ENCODE data around the gene PIGZ. TPM values are rescaled to one million over a fixed set of nuclear protein-coding genes. Genes with fewer than 3 reads are reported as not detected.

Gene PIGZ
- total and polyA plus RNA-seq, 12 donors = 0.39 to 4.0 (median 2.1) TPM

DNA sequence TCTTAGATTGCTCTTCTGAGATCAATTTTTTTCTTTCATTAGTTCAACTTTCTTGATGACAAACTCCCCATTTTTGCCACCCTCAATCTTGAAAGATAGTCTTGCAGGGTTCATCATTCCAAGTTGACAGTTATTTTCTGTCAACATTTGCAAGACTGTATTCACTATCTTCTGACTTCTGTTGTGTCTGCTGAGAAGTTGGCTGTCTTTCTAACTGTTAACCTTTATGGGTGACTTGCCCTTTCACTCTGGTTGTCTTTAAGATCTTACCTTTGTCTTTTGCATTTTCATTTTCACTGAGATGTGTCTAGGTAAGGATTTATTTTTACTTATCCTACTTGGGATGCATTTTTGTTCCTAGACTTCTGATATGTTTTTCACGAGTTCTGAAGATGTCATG lies 14.6 kb upstream of the PIGZ start:
- Histone ChIP-seq H3K27me3 (peaks cover 8% of the 10 kb centered on the region), H3K36me3 (replicated peaks in 1 of 2) (no peaks in the 10 kb centered on the region), H3K9me3 (replicated peaks in 1 of 3) (no peaks in the 10 kb centered on the region), H3K4me3 (no peak overlapping the region), H3K27ac (no peak overlapping the region), H3K4me1 (replicated peaks in 1 of 2) (peaks cover 0 to 3% of the 10 kb centered on the region in 2 donors)
- DNase-seq = no peak
- 36 to 58% (median 43%) methylated on average over 1 of the region's 1 CpG for WGBS, 4 donors
- no peak for TF ChIP-seq POLR2A (IDR thresholded peaks at IDR 0.05)
- TF ChIP-seq, protein P1, sequence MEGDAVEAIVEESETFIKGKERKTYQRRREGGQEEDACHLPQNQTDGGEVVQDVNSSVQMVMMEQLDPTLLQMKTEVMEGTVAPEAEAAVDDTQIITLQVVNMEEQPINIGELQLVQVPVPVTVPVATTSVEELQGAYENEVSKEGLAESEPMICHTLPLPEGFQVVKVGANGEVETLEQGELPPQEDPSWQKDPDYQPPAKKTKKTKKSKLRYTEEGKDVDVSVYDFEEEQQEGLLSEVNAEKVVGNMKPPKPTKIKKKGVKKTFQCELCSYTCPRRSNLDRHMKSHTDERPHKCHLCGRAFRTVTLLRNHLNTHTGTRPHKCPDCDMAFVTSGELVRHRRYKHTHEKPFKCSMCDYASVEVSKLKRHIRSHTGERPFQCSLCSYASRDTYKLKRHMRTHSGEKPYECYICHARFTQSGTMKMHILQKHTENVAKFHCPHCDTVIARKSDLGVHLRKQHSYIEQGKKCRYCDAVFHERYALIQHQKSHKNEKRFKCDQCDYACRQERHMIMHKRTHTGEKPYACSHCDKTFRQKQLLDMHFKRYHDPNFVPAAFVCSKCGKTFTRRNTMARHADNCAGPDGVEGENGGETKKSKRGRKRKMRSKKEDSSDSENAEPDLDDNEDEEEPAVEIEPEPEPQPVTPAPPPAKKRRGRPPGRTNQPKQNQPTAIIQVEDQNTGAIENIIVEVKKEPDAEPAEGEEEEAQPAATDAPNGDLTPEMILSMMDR (IDR thresholded peaks at IDR 0.05) = no peak
- intact Hi-C loops (cut with DNase I) = no loop called here

DNA sequence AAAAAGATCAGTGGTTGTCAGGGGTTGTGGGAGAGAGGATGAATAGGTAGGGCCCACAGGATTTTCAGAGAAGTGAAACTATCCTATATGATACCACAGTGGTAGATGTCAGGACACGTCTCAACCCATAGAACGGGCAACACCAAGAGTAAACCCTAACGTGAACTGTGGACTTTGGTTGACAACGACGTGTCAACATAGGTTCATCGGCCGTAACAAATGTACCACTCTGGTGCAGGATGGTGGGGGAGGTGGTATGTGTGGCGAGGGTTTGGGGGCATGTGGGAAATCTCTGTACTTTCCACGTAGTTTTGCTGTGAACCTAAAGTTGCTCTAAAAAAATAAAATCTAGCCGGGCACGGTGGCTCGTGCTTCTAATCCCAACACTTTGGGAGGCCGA lies 13.0 kb upstream of the PIGZ start:
- no peak for DNase-seq
- TF ChIP-seq, protein P1 (IDR thresholded peaks at IDR 0.05) = no peak
- TF ChIP-seq POLR2A (IDR thresholded peaks at IDR 0.05) = no peak
- H3K27me3 ChIP-seq = peaks cover 8% of the 10 kb centered on the region
- WGBS, 4 donors = 90 to 93% (median 93%) methylated on average over 13 of the region's 13 CpGs
- intact Hi-C loops (cut with DNase I) = no loop called here
- peaks cover 0 to 3% of the 10 kb centered on the region in 2 donors for H3K4me1 ChIP-seq (replicated peaks in 1 of 2)
- H3K4me3 ChIP-seq = no peak overlapping the region
- H3K9me3 ChIP-seq (replicated peaks in 1 of 3) = no peaks in the 10 kb centered on the region
- H3K27ac ChIP-seq = no peak overlapping the region
- H3K36me3 ChIP-seq (replicated peaks in 1 of 2) = no peaks in the 10 kb centered on the region

DNA sequence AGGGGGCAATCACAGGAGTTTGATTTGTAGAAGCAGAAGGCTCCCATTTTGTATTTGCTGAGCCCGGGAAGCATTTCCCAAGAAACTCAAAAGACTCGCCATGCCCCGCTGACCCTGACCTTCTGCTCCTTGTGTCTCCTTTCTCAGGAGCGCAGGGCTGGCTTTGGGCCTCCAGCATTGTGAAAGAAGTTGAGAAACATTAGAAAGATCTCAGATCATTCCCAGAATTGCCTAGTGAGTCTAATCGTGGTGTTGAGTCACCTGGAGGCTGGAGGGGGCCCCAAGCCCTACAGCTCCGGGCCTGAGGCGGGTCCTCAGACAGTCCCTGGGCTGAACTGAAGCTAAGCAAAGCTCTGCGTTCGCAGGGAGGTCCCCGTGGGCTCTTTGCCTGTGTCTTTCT lies 10.9 kb upstream of the PIGZ start:
- Histone ChIP-seq H3K27ac (no peak overlapping the region), H3K36me3 (replicated peaks in 1 of 2) (no peaks in the 10 kb centered on the region), H3K27me3 (peaks cover 4% of the 10 kb centered on the region), H3K4me3 (no peak overlapping the region), H3K9me3 (replicated peaks in 1 of 3) (no peaks in the 10 kb centered on the region), H3K4me1 (replicated peaks in 1 of 2) (peaks cover 0 to 3% of the 10 kb centered on the region in 2 donors)
- TF ChIP-seq POLR2A (IDR thresholded peaks at IDR 0.05) = no peak
- TF ChIP-seq, protein P1 (IDR thresholded peaks at IDR 0.05) = no peak
- WGBS, 4 donors = 57 to 76% (median 66%) methylated on average over 9 to 10 of the region's 10 CpGs
- peak in 6 of 7 donors; percentile 44 to 82 (median 70) for DNase-seq
- intact Hi-C loops (cut with DNase I) = no loop called here

DNA sequence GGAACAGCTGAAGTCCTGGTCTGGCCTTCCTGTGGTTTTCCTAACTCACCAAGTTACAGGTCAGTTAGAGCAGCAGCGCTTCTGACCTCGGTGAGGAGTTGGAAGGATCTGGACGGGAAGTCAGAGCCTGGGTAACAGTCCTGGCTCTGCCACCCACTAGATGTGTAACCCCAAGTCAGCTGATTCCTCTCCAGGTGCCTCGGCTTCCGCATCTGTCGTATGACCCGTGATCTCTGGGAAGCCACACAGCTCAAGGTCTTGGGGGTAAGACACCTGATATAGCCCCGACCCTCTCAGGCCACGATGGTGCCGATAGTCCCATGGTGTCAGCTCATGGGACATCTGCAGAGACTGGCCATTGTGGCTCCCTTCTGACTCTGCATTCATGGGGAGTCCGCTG lies 8.3 kb upstream of the PIGZ start:
- H3K9me3 ChIP-seq (replicated peaks in 1 of 3) = no peaks in the 10 kb centered on the region
- no peak overlapping the region for H3K4me3 ChIP-seq
- no peak for TF ChIP-seq POLR2A (IDR thresholded peaks at IDR 0.05)
- TF ChIP-seq, protein P1 (IDR thresholded peaks at IDR 0.05) = no peak
- no peaks in the 10 kb centered on the region for H3K27me3 ChIP-seq
- H3K36me3 ChIP-seq (replicated peaks in 1 of 2) = no peaks in the 10 kb centered on the region
- intact Hi-C loops (cut with DNase I) = no loop called here
- peaks cover 0 to 3% of the 10 kb centered on the region in 2 donors for H3K4me1 ChIP-seq (replicated peaks in 1 of 2)
- WGBS, 4 donors = 73 to 93% (median 81%) methylated on average over 6 to 11 of the region's 11 CpGs
- no peak for DNase-seq
- no peak overlapping the region for H3K27ac ChIP-seq
